Muscle of back (tissue), 11 donors: ENCODE measurements around the gene CST5. TPM values are rescaled to one million over a fixed set of nuclear protein-coding genes. Genes with fewer than 3 reads are reported as not detected.
A peak's percentile ranks its signal among the peaks of the same experiment; 100 is the strongest.
"Not testable (repeated sequence)": the region's sequence is repeated elsewhere in the genome, so short reads cannot be mapped to it uniquely, and the experiment has no call there.

Experiments used
- DNase-seq, 3 donors: peaks; one replicate each; pipeline versions ENCODE4 v3.0.0 to v3.0.0-alpha.2; 2013
- polyA plus RNA-seq, 10 donors: library from polyadenylated mRNA; unstranded; fragments of 120-200 nt; gene quantifications; one replicate each; pipeline ENCODE4 v1.2.1, GENCODE V29; 2013; ENCODE audit not compliant: insufficient read length in 10 of 10

CST5 gene
- polyA plus RNA-seq, 10 donors, result not detected

GRCh38 chr20:23890867-23891266 is 11.3 kb upstream of the CST5 start:
- DNase-seq, result not testable (repeated sequence)

GRCh38 chr20:23889775-23890187 is 10.2 kb upstream of the CST5 start:
- DNase-seq, result peak; percentile 6 to 49 (median 12)

- DNase-seq, result no peak
These were observed 8.3 kb upstream of the CST5 start for GRCh38 chr20:23887856-23888255.

GRCh38 chr20:23884771-23885162 is 5.2 kb upstream of the CST5 start:
- DNase-seq, result no peak

- DNase-seq, result no peak
These were observed 4.7 kb upstream of the CST5 start for GRCh38 chr20:23884136-23884770.

GRCh38 chr20:23881371-23881770 is 1.8 kb upstream of the CST5 start:
- DNase-seq, result no peak

GRCh38 chr20:23880417-23880816 is 869 bp upstream of the CST5 start:
- DNase-seq, result no peak

GRCh38 chr20:23879811-23880374 is 345 bp upstream of the CST5 start:
- DNase-seq, result no peak

- no peak for DNase-seq
These were observed 761 bp downstream of the CST5 start for GRCh38 chr20:23878787-23879186.

GRCh38 chr20:23878016-23878542 is 1.5 kb downstream of the CST5 start:
- DNase-seq, result not testable (repeated sequence)

- no peak for DNase-seq
These were observed 2.0 kb downstream of the CST5 start for GRCh38 chr20:23877524-23877923.

- no peak for DNase-seq
These were observed 3.8 kb downstream of the CST5 start for GRCh38 chr20:23875606-23876237.

GRCh38 chr20:23874747-23875146 is 4.8 kb downstream of the CST5 start:
- DNase-seq, result peak in 1 of 3 donors; percentile 21

- DNase-seq, result no peak
These were observed 6.1 kb downstream of the CST5 start for GRCh38 chr20:23873370-23874015.

GRCh38 chr20:23872065-23872464 is 7.5 kb downstream of the CST5 start:
- DNase-seq, result no peak

- no peak for DNase-seq
These were observed 9.1 kb downstream of the CST5 start for GRCh38 chr20:23870461-23870860.

GRCh38 chr20:23869520-23869919 is 10.0 kb downstream of the CST5 start:
- no peak for DNase-seq

GRCh38 chr20:23868321-23868720 is 11.2 kb downstream of the CST5 start:
- DNase-seq, result no peak

- DNase-seq, result no peak
These were observed 12.3 kb downstream of the CST5 start for GRCh38 chr20:23867152-23867776.

GRCh38 chr20:23860771-23861170 is 18.8 kb downstream of the CST5 start:
- not testable (repeated sequence) for DNase-seq

- no peak for DNase-seq
These were observed 21.5 kb downstream of the CST5 start for GRCh38 chr20:23857962-23858595.

GRCh38 chr20:23856736-23857135 is 22.8 kb downstream of the CST5 start:
- DNase-seq, result no peak
